SK-N-SH (cell line): Measurements from ENCODE around the gene CCDC74B.
"Not testable (repeated sequence)": the region's sequence is repeated elsewhere in the genome, so short reads cannot be mapped to it uniquely, and the experiment has no call there.

ENCODE experiments used
- CTCF ChIP-seq: fragments of 200-600 bp; sonication (generic); IDR thresholded peaks from 2 replicates; pipeline ENCODE4 v1.6.1; 2017; ENCODE audit warnings: antibody characterized with exemption, mild to moderate bottlenecking, moderate library complexity
- ELF1 ChIP-seq: IDR thresholded peaks from 2 replicates; pipeline ENCODE4 v1.4.0; 2012
- EP300 ChIP-seq, 2 experiments: IDR thresholded peaks; 2 replicates each; pipeline versions ENCODE4 v1.4.0 to v1.6.1; 2012; ENCODE audit warnings: borderline replicate concordance in 1 of 2, low read depth in 1 of 2, low read length in 1 of 2
- EZH2phosphoT487 ChIP-seq: fragments of 200-600 bp; sonication (generic); IDR thresholded peaks from 2 replicates; pipeline ENCODE4 v1.6.1; 2017; ENCODE audit warnings: low read depth, mixed run types, mild to moderate bottlenecking, antibody characterized with exemption, moderate library complexity, borderline replicate concordance
- GABPA ChIP-seq: IDR thresholded peaks from 2 replicates; pipeline ENCODE4 v1.4.0; 2012; ENCODE audit warnings: low read depth, mild to moderate bottlenecking
- JUND ChIP-seq: IDR thresholded peaks from 2 replicates; pipeline ENCODE4 v1.4.0; 2012
- MXI1 ChIP-seq: IDR thresholded peaks from 2 replicates; pipeline ENCODE4 v1.6.1; 2012; ENCODE audit warnings: mild to moderate bottlenecking, low read depth, low read length, improper control_type of control experiment
- POLR2AphosphoS5 ChIP-seq: IDR thresholded peaks from 2 replicates; pipeline ENCODE4 v1.6.1; 2012; ENCODE audit warnings: low read depth, low read length
- RXRA ChIP-seq: IDR thresholded peaks from 2 replicates; pipeline ENCODE4 v1.4.0; 2012; ENCODE audit warnings: low read depth, mild to moderate bottlenecking, borderline replicate concordance
- USF2 ChIP-seq: fragments of 150-350 bp; IDR thresholded peaks from 2 replicates; pipeline ENCODE4 v1.6.1; 2017; ENCODE audit warnings: antibody characterized with exemption, low read length, low read depth, borderline replicate concordance
- YY1 ChIP-seq: IDR thresholded peaks from 2 replicates; pipeline ENCODE4 v1.4.0; 2012; ENCODE audit warnings: low read depth, mild to moderate bottlenecking
- TF ChIP-seq, protein P1 (sequence below): IDR thresholded peaks from 2 replicates; pipeline ENCODE4 v1.4.0; 2012; ENCODE audit warnings: low read depth, borderline replicate concordance

- TF ChIP-seq JUND; YY1; CTCF; RXRA; GABPA; EP300 (IDR thresholded peaks at IDR 0.05; ENCODE audit: borderline replicate concordance in 1 of 2, low read depth in 1 of 2, low read length in 1 of 2); EZH2phosphoT487; POLR2AphosphoS5; ELF1; MXI1; USF2: not testable (repeated sequence)
- TF ChIP-seq, protein P1, sequence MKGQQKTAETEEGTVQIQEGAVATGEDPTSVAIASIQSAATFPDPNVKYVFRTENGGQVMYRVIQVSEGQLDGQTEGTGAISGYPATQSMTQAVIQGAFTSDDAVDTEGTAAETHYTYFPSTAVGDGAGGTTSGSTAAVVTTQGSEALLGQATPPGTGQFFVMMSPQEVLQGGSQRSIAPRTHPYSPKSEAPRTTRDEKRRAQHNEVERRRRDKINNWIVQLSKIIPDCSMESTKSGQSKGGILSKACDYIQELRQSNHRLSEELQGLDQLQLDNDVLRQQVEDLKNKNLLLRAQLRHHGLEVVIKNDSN = not testable (repeated sequence)
These were observed at the start of gene CCDC74B for GRCh38 chr2:130145006-130145414.
